Esophagus squamous epithelium (tissue), 5 donors: Measurements from ENCODE around the gene SRD5A3. TPM values are rescaled to one million over a fixed set of nuclear protein-coding genes. Genes with fewer than 3 reads are reported as not detected.
"Not testable (repeated sequence)": the region's sequence is repeated elsewhere in the genome, so short reads cannot be mapped to it uniquely, and the experiment has no call there.

Experiments used
- DNase-seq: peaks from one replicate; lab custom pipeline; 2025; lab: John Stamatoyannopoulos, UW
- H3K27ac ChIP-seq, 4 donors: fragments of 200-600 bp; sonication (generic); one replicate each; pipeline ENCODE4 v1.5.1; 2016 to 2019; ENCODE audit warnings: mild to moderate bottlenecking in 1 of 4
- H3K27me3 ChIP-seq, 4 donors: fragments of 200-600 bp; sonication (generic); 1 replicate in 3 of 4; 2 replicates in 1 of 4; pipeline versions ENCODE4 v1.5.1 to v1.6.0; 2017 to 2021; ENCODE audit warnings: antibody characterized with exemption in 1 of 4
- H3K36me3 ChIP-seq, 3 donors: fragments of 200-600 bp; sonication (generic); one replicate each; pipeline ENCODE4 v1.5.1; 2016 to 2019
- H3K4me1 ChIP-seq, 3 donors: fragments of 200-600 bp; sonication (generic); one replicate each; pipeline ENCODE4 v1.5.1; 2017 to 2019
- H3K4me3 ChIP-seq, 4 donors: fragments of 200-600 bp; sonication (generic); 1 replicate in 3 of 4; 2 replicates in 1 of 4; pipeline ENCODE4 v1.5.1; 2016 to 2019; ENCODE audit warnings: mild to moderate bottlenecking in 2 of 4, moderate library complexity in 1 of 4
- H3K9me3 ChIP-seq, 3 donors: fragments of 200-600 bp; sonication (generic); one replicate each; pipeline ENCODE4 v1.5.1; 2016 to 2019
- POLR2A ChIP-seq, 4 donors: fragments of 450-650 bp; IDR thresholded peaks; one replicate each; pipeline ENCODE4 v1.6.1; 2017; ENCODE audit warnings: antibody characterized with exemption in 4 of 4, mild to moderate bottlenecking in 4 of 4, moderate library complexity in 3 of 4
- WGBS, 2 donors: methylation state at CpG; one replicate each; pipeline ENCODE4 v1.1.5; 2018; 5-methylcytosine and 5-hydroxymethylcytosine counted together
- intact Hi-C: fragments of 100-400 bp; cut with DNase I; formaldehyde crosslinking; loops from one replicate; pipeline ENCODE4 v1.15.0; 2022
- total RNA-seq, 4 donors: library from RNA; depleted of rRNA; stranded (reverse); fragments of >200 nt; gene quantifications; one replicate each; pipeline ENCODE4 v1.1.0, GENCODE V29; 2016
- TF ChIP-seq, protein P1 (sequence below), 6 experiments: fragments of 450-650 bp in 4 of 6; fragments of 200-600 bp in 2 of 6; sonication (generic) in 2 of 6; IDR thresholded peaks; one replicate each; pipeline ENCODE4 v1.5.1; 2016 to 2019; ENCODE audit warnings: antibody characterized with exemption in 6 of 6, mild to moderate bottlenecking in 4 of 6, moderate library complexity in 4 of 6
- donor health status: DM: yes; HTN: yes; CAD: no.

SRD5A3 gene
- total RNA-seq, 4 donors from 2014 or later, result 9.9 to 28.1 (median 18.4) TPM

DNA sequence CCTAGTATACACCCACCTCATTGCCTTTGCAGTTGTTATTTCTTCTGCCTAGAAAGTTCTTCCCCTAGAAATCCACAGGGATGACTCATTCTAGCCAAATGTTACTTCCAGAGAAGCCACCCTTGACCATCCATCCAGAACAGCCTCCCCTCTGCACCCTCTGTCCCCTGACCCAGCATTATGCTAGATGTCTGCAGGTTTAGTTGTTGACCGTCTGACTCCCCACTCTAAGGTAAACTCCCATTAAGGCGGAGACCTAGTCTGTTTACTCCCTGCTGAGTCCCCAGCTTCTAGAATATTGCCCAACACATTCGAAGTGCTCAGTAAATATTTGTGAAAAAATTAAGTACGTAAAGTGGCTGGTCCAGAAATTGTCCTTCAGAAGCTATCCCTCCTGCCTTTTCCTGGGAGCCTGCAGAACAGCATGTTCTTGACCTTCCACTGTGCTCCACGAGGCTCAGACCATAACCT, 11.0 kb downstream of the SRD5A3 start:
- Histone ChIP-seq H3K27ac (peak overlapping the region; percentile 5 to 87 (median 60)), H3K27me3 (no peaks in the 10 kb centered on the region), H3K4me1 (peaks cover 35 to 78% (median 41%) of the 10 kb centered on the region in 3 donors), H3K9me3 (no peaks in the 10 kb centered on the region), H3K4me3 (no peak overlapping the region), H3K36me3 (peaks cover 0 to 11% (median 0%) of the 10 kb centered on the region in 3 donors)
- WGBS, 2 donors, result 58 to 69% methylated on average over 5 of the region's 5 CpGs
- intact Hi-C loops, result no loop called here
- no peak for TF ChIP-seq POLR2A (IDR thresholded peaks at IDR 0.05)
- TF ChIP-seq, protein P1, sequence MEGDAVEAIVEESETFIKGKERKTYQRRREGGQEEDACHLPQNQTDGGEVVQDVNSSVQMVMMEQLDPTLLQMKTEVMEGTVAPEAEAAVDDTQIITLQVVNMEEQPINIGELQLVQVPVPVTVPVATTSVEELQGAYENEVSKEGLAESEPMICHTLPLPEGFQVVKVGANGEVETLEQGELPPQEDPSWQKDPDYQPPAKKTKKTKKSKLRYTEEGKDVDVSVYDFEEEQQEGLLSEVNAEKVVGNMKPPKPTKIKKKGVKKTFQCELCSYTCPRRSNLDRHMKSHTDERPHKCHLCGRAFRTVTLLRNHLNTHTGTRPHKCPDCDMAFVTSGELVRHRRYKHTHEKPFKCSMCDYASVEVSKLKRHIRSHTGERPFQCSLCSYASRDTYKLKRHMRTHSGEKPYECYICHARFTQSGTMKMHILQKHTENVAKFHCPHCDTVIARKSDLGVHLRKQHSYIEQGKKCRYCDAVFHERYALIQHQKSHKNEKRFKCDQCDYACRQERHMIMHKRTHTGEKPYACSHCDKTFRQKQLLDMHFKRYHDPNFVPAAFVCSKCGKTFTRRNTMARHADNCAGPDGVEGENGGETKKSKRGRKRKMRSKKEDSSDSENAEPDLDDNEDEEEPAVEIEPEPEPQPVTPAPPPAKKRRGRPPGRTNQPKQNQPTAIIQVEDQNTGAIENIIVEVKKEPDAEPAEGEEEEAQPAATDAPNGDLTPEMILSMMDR (IDR thresholded peaks at IDR 0.05), result no peak
- no peak for DNase-seq

DNA sequence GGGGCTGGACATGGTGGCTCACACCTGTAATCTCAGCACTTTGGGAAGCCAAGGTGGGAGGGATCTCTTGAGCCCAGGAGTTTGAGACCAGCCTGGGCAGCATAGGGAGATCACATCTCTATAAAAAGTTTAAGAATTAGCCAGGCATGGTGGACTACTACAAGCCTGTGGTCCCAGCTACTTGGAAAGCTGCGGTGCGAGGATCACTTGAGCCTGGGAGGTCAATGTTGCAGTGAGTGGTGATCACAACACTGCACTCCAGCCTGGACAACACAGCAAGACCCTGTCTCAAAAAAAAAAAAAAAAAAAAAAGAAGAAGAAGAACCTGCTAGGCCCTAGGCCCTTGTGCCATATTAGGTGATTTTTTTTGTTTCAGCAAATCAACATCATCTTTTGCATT, 12.2 kb downstream of the SRD5A3 start:
- no peaks in the 10 kb centered on the region for H3K27me3 ChIP-seq
- H3K27ac ChIP-seq, result peak overlapping the region in 3 of 4 donors; percentile 73 to 87 (median 84)
- intact Hi-C loops, result no loop called here
- no peak for DNase-seq
- TF ChIP-seq, protein P1 (IDR thresholded peaks at IDR 0.05), result no peak
- no peak for TF ChIP-seq POLR2A (IDR thresholded peaks at IDR 0.05)
- no peak overlapping the region for H3K4me3 ChIP-seq
- peaks cover 0 to 8% (median 0%) of the 10 kb centered on the region in 3 donors for H3K36me3 ChIP-seq
- WGBS, 2 donors, result 87 to 100% methylated on average over 2 of the region's 2 CpGs
- H3K4me1 ChIP-seq, result peaks cover 34 to 74% (median 41%) of the 10 kb centered on the region in 3 donors
- no peaks in the 10 kb centered on the region for H3K9me3 ChIP-seq

DNA sequence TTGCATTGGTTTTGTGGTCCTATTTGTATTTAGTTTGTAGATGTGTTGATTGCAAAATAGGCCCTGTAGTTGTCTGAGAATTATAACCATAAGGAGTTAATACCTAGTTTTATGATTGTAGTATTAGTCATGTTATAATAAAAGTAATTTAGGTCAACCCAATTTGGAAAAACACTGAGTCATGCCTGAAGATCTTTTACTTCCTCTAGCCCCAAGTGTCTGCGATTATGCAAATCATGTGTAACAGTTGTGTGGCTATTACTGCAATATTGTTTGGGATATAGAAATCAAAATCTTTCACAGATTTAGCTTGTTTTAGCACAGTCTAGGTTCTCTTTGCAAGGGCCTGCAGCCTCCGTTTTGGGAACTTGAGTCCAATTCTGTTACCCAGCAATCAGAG, 12.6 kb downstream of the SRD5A3 start:
- DNase-seq, result no peak
- WGBS, 2 donors, result 2 to 7% methylated on average over 2 of the region's 2 CpGs
- intact Hi-C loops, result no loop called here
- Histone ChIP-seq H3K4me3 (peak overlapping the region in 1 of 4 donors; percentile 29), H3K4me1 (peaks cover 38 to 76% (median 41%) of the 10 kb centered on the region in 3 donors), H3K36me3 (peaks cover 0 to 4% (median 0%) of the 10 kb centered on the region in 3 donors), H3K27me3 (no peaks in the 10 kb centered on the region), H3K27ac (peak overlapping the region; percentile 67 to 87 (median 78)), H3K9me3 (no peaks in the 10 kb centered on the region)
- no peak for TF ChIP-seq POLR2A (IDR thresholded peaks at IDR 0.05)
- TF ChIP-seq, protein P1 (IDR thresholded peaks at IDR 0.05), result no peak

DNA sequence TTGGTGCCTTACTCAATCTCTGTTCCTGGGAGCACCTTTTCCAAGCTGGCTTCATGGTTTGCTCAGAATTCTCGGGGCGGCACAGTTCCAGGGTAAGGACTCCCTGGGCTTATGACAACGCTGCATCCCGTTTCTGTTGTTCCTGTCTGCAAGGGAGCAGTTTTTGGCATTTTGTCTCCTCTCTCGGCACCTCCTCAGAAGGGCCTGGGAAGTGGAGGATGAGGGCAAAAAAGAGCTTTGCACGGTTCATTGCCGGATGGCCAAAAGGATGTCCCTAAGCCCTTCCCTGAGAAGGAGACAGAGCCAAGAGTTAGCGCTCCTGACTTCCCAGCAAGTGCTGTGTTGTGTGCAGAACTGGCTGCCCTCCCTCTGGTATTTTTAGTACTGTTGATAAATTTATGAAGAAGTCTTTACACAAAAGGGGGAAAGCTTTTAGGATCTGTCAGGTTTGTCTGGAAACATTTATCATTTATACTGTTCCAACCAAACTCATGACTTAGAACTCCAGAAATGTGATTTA, 13.4 kb downstream of the SRD5A3 start:
- H3K4me3 ChIP-seq, result peak overlapping the region in 2 of 4 donors; percentile 8 to 29
- no peaks in the 10 kb centered on the region for H3K27me3 ChIP-seq
- peak overlapping the region; percentile 67 to 87 (median 78) for H3K27ac ChIP-seq
- peaks cover 38 to 82% (median 41%) of the 10 kb centered on the region in 3 donors for H3K4me1 ChIP-seq
- WGBS, 2 donors, result 20 to 30% methylated on average over 6 to 7 of the region's 8 CpGs
- intact Hi-C loops, result no loop called here
- DNase-seq, result no peak
- no peaks in the 10 kb centered on the region for H3K9me3 ChIP-seq
- TF ChIP-seq POLR2A (IDR thresholded peaks at IDR 0.05), result no peak
- TF ChIP-seq, protein P1 (IDR thresholded peaks at IDR 0.05), result no peak
- no peaks in the 10 kb centered on the region for H3K36me3 ChIP-seq

DNA sequence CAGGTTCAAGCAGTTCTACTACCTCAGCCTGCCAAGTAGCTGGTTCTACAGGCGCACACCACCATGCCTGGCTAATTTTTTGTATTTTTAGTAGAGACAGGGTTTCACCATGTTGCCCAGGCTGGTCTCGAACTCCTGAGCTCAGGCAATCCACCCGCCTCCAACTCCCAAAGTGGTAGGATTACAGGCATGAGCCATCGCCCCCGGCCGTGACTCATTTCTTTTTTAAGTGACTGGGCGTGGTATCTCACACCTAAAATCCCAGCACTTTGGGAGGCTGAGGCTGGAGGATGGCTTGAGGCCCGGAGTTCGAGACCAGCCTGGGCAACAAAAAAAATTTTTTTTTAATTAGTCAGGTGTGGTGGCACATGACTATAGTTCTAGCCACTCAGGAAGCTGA, 16.9 kb downstream of the SRD5A3 start:
- 52 to 89% methylated on average over 3 to 5 of the region's 9 CpGs for WGBS, 2 donors
- intact Hi-C loops, H3K9me3 ChIP-seq, H3K27me3 ChIP-seq, DNase-seq, H3K4me3 ChIP-seq: not testable (repeated sequence)
- Histone ChIP-seq H3K27ac (peak overlapping the region in 2 of 4 donors; percentile 40 to 60), H3K36me3 (peaks cover 0 to 13% (median 0%) of the 10 kb centered on the region in 3 donors), H3K4me1 (peaks cover 25 to 52% (median 26%) of the 10 kb centered on the region in 3 donors)
